GM19023 (cell line): ENCODE data around the gene TRIM8.
"Not testable (repeated sequence)": the region's sequence is repeated elsewhere in the genome, so short reads cannot be mapped to it uniquely, and the experiment has no call there.

Source experiments
- ATAC-seq: cut with Tn5 transposase; IDR thresholded peaks from one replicate; pipeline ENCODE4 v1.9.1; 2021; ENCODE audit warnings: mild to moderate bottlenecking, moderate library complexity; ENCODE audit not compliant: unreplicated experiment

Gene TRIM8

DNA sequence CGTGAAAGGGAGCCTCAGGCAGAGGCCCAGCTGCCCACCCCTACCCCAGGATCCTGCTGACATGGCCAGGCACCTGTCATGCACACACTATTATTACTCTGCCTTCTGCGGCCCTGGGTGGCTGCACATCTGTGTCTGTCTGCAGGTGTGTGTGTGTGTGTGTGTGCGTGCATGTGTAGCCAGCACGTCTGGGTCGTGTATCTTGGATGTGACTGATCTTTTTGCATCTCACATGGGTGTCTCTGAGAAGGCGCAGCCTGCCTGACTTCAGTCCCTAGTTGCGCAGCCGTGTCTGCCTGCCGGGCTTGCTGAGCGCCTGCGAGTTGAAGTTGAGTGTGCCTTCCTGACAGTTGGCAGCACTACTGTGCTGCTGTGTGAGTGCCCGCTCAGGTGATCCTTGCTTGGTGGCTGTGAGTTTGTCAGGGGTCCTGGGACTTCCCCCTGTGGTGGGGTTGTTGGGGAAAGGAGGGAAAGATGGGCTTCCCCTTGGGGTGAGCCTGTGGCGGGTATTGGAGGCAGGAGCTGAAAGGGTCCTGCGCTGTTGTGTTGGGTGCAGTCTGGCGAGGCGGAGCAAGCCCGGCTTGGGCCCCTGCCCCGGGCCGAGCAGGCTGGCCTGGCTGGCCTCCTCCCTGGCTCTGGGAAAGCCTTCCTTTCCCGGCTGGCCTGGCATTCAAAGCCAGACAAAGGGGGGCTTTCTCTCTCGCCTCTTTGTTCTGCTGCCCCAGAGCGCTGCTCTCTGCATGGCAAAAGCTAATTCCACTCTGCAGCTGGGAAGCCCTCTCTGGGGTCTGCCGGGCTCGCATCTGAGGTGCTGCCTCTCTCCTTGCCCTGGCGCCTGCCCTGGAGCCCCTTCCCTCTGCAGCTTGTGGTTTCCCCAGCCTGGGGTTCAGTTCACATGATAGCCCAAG lies 4.9 kb downstream of the TRIM8 start:
- no peak for ATAC-seq

DNA sequence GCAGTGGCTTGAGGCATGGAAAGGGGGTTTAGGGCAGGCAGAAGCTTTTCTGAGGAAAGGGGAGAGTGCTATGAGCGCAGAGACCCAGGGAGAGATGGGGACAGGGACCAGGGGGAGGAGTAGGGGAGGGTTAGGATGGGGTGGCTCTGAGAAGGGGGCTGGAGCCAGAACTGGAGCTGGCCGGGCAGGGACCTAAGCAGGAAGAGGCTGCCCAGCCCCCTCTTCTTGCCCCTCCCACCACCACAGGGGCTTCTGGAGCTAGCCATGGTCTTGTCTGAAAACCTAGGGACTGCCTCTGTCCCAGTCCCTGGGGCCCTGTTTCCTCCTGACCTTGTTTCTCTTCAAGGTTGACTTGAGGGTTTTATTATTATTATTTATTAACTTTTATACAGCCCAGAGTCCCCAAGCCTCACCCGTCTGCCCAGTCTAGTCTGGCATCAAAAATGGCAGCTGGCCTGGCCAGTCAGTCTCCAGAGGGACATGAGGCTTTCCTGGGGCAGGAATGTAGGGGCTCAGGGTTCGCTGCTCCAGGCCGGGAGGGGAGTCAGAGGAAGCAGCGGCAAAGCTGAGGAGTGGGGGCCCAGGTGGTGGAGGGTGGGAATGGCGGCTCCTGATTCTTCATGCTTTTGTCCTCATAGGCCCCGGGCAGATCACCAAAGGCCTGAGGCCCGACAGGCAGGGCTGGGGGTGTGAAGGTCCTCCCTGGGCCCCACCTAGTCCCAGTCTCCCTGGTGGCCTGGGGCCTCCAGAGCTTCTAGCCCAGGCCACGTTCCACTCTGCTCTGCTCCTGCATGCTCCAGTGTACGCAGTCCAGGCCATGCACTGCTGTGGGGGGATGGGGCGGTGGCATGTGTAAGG lies 5.7 kb downstream of the TRIM8 start:
- no peak for ATAC-seq

DNA sequence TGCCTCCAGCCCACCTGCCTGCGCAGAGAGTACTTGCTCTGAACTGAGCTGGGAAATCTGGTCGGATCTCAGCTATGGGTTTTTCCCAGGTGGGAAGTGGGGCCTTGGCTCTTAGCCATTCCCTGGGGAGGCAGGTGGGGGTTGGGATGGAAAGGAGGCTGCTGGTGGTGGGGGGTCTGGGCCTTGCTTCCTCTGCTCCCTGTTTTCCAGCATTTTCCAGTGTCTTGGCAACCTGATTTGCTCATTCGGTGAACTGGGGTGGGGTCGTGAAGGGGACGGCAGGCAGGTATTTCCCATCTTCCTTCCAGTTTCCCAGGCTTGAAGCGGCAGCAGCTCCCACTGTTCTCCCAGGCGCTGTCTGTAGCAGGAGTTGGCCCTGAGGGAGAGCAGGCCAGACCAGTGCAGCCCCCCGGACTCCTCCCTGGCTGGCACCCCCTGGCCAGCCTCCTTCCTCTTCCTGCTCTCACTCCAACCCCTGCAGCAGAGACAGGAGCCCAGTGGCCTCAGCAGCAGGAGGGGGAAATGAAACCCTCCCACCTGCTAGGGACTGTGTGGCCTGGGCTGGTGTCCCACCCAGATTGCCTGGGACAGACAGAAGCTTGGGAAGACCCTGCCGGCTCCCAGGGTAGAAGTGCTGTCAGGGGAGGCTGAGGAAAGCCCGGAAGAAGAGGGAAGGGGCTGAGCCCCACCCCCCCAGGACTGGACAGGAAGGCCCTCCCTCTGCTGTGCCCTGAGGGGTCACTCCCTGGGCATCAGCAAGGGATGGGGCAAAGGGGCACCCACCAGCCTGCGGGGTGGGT lies 6.6 kb downstream of the TRIM8 start:
- ATAC-seq = no peak

DNA sequence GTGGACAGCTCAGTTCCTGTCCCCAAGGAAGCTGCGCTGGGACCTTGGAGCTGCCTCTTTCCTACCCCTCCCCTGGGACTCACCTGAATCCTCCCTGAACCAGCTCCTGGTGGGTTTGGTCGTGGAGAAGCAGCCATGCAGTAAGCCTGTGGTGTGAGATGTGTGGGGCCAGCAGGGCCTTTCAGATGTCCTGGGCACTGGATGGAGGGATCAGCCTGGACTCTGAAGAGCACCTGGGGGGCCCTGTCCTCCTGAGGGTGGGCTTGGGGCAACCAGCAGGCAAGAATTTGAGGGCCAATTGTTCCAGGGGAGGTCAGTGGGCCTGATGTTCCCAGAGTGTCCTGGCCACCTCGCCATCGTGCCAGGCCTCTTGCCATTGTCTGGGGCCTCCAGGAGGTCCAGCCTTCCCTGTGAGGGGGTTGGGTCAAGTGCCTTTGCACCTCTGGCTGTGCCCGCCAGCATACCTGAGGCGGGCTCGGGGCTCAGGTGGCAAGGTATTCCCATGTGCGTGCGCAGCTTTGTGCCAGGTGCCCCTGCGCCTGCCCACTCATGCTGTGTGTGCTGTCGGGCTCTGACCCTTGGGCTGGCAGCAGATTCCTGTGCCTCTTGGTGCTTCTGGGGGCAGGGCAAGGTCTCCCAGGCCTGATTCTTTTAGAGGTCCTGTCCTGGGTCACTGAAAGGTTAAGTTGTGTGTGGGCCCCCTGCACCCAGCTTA lies 7.3 kb downstream of the TRIM8 start:
- ATAC-seq = no peak

DNA sequence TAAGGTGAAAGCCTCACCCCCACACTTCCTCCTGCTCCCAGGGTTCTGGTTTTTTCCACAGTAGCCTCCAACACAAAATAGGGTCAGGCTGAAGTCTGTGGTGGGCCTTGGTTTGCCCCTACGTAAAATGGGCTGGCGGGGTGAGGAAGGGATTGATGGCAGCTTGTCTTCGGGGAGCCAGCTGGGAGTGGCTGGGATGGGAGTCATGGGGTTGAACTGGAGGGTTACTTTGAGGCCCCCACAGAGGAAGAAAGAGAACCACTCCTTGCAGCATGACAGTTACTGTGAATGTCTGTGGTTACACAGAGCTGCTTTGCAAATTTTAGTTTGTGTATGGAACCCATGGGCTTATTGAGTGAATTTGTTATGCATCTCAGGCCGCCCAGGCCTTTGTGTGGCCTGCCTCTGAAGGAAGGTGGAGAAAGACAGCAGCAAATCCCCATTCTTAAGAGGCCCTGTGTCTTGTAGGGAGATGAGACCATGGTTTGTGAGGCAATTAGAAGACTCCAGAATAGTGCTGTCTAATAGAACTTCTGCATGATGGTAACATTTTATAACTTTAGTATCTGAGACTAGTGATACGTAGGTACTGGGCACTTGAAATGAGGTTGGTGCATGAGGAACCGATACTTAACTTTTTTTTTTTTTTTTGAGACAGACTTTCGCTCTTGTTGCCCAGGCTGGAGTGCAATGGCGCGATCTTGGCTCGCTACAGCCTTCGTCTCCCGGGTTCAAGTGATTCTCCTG lies 8.1 kb downstream of the TRIM8 start:
- peak; percentile 42 for ATAC-seq

DNA sequence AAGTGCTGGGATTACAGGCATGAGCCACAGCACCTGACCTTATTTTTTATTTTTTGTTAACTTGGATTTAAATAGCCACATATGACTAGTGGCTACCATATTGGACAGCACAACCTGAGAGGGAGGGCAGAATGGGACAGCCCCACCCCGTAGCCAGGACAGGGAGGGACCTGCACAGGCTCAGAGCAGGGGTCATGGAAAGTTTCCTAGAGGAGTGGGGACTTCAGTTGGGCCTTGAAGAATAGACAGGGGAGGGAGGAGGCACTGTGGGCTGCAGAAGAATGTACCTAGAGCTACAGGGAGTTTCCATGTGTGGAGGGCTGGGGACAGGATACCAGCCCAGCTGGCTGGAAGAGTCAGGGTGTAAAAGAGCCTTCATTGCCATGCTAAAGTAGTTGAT lies 8.8 kb downstream of the TRIM8 start:
- ATAC-seq = no peak

DNA sequence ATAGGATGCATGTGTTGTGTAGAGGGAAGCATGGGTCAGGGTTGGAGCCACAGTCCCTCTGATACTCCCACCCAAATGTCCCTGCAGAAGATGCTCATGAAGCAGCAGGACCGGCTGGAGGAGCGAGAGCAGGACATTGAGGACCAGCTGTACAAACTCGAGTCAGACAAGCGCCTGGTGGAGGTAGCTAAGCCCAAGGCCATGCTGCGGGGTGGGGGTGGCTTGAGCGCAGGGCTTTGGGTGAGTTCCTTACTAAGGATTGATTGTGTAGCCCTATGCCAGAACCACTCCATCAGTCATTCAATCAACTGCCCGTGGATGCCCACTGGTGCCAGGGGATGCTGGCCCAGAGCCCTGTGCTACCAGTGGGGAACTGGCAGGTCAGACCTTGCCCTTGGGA lies 10.3 kb downstream of the TRIM8 start:
- no peak for ATAC-seq

DNA sequence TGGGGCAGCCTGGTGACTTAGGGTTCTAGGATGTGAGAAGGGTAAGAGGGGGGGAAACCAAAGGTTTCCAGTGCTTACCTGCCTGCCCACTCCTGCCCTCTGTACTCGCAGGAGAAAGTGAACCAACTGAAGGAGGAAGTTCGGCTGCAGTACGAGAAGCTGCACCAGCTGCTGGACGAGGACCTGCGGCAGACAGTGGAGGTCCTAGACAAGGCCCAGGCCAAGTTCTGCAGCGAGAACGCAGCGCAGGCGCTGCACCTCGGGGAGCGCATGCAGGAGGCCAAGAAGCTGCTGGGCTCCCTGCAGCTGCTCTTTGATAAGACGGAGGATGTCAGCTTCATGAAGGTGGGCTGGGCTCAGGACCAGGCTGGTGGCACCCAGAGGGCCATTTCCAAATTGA lies 10.7 kb downstream of the TRIM8 start:
- no peak for ATAC-seq

DNA sequence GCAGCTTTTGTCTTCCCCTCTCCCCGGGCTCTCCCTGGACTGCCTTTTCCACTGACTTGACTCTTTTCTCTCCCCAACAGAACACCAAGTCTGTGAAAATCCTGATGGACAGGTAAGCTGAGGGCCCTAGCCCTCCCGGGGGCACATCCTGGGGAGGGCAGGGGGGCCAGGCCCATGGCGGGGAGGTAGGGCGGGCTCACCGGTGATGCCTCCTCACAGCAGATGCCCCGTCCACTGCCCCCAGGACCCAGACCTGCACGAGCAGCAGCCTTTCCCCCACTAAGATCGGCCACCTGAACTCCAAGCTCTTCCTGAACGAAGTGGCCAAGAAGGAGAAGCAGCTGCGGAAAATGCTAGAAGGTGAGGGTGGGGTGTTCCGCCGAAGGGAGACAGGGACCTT lies 11.7 kb downstream of the TRIM8 start:
- no peak for ATAC-seq

DNA sequence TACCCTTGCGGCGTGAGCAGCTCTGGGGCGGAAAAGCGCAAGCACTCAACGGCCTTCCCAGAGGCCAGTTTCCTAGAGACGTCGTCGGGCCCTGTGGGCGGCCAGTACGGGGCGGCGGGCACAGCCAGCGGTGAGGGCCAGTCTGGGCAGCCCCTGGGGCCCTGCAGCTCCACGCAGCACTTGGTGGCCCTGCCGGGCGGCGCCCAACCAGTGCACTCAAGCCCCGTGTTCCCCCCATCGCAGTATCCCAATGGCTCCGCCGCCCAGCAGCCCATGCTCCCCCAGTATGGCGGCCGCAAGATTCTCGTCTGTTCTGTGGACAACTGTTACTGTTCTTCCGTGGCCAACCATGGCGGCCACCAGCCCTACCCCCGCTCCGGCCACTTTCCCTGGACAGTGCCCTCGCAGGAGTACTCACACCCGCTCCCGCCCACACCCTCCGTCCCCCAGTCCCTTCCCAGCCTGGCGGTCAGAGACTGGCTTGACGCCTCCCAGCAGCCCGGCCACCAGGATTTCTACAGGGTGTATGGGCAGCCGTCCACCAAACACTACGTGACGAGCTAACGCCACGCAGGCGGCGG lies 12.6 kb downstream of the TRIM8 start:
- ATAC-seq = no peak

DNA sequence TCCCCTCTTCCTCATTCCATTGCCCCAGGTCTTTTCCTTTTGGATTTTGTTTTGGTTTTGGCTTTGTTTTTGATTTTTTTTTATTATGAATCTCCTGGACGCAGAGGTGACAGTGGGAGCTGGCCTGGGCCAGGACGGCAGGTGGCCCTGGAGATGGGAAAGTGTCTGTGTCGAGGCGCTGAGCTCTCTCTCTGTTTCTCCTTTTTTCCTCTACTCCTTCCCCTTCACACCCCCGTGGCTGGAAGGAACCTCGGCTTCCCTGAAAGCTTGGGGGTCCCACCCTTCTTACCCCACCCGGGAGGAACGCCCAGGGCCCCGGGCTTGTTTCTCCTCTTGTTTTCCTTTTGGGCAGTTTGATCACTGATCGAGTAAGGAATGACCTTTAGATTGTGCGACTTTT lies 13.2 kb downstream of the TRIM8 start:
- no peak for ATAC-seq

DNA sequence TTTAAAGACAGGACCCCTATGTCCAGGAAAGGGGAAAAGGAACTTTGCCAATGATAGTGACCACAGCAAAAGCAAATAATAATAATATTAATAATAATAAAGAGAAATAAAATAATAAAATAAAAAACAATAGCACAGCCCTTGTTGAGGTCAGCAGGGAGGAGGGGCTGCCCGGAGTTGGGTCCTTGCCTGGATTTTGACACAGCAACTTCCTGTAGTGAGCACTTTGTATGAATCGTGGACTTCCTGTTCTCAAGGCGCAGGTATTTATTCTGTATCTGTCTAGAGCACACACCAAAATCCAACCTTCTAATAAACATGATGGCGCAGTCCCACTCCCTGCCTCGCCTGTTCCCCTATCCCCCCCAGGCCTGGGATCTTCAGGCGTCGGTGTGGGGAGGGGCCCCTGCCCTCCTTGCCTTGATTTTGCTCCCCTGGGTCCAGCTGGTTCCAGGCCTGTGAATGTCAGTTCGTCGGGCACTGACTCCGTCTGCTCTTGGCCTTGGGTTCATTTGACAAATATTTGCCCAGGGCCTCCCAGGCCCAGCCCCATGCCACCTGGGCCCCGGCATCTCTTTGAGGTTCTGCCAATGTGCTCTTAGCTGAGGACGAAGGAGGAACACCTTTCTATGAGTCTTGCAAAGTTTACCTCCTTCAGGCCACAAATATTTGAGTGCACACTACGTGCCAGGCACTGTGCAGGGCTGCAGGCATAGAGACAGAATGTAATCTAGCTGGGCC lies 13.9 kb downstream of the TRIM8 start:
- ATAC-seq = no peak

DNA sequence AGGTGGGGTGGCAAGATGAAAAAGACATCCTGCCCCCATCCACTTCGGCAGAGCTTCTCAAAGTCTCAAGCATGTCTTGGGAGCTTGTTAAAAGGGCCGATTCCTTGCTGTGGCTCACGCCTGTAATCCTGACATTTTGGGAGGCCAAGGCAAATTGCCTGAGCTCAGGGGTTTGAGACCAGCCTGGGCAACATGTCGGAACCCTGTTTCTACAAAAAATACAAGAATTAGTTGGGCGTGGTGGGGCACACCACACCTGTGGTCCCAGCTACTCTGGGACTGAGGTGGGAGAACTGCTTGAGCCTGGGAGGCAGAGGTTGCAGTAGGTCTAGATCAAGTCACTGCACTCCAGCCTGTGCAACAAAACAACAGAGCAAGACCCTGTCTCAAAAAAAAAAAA lies 14.5 kb downstream of the TRIM8 start:
- ATAC-seq = no peak

DNA sequence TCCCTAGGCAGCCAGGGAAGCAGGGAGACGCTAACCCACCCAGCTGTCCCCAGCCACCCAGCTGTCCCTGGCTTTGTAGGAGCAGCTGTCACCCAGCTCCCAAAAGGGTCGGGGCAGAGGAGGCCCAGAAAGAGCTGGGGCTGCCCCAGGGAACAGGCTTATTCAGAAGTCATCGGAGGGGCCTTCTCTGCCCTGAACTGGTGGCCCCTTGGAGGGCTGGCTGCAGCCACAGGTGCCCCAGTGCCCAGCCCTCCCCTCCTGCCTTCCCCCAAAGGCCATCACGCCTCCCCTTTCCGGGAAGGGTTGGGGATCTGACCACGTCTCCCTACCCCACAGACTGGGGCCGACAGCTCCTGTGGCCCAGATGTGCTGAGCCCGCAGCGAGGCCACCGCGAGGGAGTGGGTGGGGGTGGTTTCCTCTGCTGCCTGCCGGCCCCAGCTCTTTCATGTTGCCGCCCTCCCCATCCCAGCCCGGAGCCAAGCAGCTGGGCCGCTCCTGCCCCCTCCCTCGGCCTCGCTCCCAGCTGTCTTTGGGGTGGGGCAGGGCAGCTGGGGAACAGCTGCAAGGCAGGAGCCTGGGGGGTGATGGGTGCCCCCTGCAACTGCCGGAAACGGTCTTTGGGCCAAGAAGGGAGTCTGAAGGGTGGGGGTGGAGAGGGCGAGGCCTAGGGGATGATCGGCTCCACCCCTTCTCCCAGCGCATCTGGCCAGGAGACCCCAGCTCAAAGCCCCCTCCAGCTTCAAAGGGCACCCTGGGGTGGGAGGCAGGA lies 16.8 kb downstream of the TRIM8 start:
- ATAC-seq = peak; percentile 86

DNA sequence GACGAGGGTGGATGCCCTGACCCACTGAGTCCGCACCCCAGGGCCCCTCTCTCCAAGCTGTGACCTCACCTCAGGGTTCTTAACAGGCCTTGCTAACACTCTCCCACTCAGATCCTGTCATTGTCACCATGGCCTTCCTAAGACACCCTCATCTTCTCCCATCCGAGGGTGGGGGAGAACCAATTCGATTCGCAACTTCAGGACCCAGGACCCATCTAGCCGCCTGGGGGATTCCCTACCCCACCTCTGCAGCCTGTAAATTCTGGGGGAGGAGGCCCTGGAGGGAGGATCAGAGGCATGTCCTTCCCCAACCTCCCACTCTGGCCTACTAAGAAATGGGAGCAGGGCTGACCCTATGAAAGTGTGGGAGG lies 17.4 kb downstream of the TRIM8 start:
- ATAC-seq = peak; percentile 21

DNA sequence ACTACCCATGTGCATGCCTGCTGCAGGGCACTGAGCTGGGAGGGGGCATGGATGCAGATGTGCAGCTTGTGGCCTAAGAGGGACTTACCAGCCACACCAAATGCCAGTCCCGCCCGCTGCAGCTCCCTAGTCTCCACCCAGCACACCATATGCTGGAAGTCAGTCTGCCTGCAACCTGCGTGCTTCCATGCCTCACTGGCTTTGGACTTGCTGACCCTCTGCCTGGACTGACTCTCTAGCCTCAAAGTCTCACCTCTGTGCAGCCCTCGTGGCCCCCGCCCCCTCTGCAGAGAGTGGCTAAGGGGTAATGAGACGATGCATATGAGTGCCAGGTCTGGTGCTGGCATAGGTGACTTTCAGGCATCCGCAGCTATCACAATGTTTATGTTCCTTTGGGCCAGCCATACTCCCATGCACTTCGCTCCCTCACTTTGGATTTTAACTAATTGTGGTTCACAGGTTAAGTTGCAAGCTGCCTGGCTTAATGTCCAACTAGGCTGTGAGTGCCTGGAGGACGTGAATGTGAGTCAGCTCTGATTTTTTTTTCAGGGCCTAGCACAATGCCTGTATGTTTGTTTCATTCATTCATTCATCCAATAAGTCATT lies 21.7 kb downstream of the TRIM8 start:
- no peak for ATAC-seq

DNA sequence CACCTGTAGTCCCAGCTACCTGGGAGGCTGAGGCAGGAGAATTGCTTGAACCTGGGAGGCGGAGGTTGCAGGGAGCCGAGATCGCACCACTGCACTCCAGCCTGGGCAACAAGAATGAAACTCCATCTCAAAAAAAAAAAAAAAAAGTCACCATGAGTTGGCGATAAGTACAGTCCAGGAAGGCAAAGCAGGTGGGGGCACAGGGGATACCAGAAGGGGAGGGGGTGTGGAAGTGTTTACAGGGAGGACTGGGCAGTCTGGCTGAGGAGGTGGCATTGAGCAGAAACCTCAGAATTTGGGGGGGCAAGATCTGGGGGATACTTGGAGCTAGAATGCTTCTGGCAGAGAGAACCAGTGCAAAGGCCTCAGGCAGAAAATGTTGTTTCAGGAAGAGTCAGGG lies 23.1 kb downstream of the TRIM8 start:
- ATAC-seq = not testable (repeated sequence)
